Fibroblast of peridontal ligament (primary cell): ENCODE data around the gene DHX16.
A peak's percentile ranks its signal among the peaks of the same experiment; 100 is the strongest.
"Not testable (repeated sequence)": the region's sequence is repeated elsewhere in the genome, so short reads cannot be mapped to it uniquely, and the experiment has no call there.

Experiments used
- DNase-seq: peaks from one replicate; pipeline ENCODE4 v3.0.0-alpha.2; 2010; ENCODE audit errors: extremely low read depth

DHX16 gene

DNA sequence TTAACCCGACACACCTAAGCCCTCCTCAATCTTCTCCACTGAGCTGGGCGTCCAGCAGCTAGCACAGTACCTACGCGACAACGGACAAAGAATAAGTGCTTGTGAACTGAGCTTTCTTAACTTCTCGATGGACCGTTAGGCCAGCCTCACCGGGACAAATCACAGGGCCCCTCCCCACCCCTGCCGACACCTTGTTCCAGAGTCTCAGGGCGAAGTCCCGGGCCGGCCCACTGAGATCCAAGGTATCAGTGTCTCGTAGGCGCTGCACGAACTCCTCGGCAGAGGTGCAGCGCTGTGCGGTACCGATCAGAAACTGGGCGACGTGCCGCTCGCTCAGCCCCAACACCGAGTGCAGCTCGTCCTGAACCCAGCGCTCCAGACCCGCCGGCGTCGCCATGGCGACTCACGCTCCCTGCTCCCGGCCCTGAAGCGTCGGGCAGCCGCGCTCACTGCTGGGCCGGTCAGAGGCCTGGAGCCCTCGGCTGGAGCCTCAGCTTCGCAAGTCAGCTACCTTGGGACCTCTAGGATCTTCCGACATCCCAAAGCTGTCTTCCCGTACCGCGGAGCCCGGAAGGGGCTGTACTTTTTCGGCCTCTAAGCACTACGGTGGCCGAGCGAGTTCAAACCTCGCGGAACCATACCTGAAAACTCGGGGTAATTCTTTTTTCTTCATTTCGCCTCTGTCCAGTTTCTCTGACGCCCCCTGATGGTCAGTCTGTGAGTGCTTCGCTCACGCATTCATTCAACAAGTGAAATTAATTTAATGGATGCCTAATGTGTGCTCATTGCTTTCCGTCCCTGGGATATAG is at the start of gene DHX16:
TSS of gene DHX16 (minus strand) at position 562 of the 809 bp plus-strand sequence. CDS start at position 397, 165 bp downstream.
- peak; percentile 99 for DNase-seq

- peak; percentile 51 for DNase-seq
These were observed 49.1 kb upstream of the DHX16 start for GRCh38 chr6:30722025-30722279.

- DNase-seq = peak; percentile 84
These were observed 48.6 kb upstream of the DHX16 start for GRCh38 chr6:30721198-30722024.

DNA sequence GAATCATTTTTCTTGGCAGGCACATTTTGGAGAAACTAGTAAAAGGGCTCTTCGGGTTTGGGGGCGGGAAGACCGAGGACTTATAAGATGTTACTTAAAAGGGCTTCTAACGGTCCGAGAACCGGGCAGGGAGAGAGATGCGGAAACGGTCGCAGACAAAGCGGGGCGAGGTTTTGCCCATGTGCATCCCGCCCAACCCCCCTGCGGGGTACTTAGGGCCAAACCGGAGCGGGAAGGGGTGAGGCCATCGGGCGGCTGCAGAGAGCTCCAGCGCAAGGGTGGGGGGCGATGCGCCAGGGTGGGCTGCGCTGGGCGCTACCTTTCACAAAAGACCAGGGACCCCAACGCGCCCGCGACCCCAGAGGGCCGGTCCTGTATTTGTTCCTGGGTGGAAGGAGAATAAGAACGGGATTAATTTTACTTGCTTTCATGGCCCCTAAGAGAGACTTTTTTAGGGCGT is 48.0 kb upstream of the DHX16 start:
- DNase-seq = peak; percentile 25

GRCh38 chr6:30719791-30720737 is 47.3 kb upstream of the DHX16 start, which contains the start of gene TUBB:
TSS of gene TUBB (plus strand) at chr6:30720352. CDS start at chr6:30720507, 155 bp downstream.
- DNase-seq = peak; percentile 96

DNA sequence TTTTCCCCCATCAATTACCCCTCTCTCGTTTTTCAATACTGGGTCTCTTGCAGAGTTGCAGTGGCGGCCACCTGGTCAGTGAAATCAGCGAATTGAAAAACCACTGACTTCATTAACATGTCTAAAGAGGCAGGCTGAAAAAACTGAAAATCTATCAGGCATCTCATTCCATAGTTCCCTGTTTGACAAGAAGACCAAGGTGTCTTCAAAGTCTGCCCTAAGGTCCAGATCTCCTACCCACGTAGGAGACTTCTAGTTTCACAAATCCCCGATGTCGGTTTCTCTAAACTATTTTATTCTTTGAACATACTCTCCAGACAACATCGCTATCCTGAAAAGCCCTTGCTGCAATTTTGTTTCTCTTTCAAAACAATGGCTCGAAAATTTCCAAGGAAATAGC is 46.5 kb upstream of the DHX16 start:
- DNase-seq = no peak

- not testable (repeated sequence) for DNase-seq
These were observed 45.3 kb upstream of the DHX16 start for GRCh38 chr6:30717845-30718720.

- DNase-seq = peak; percentile 100
These were observed 44.5 kb upstream of the DHX16 start, which contains the start of gene MDC1 for GRCh38 chr6:30717129-30717844. TSS of gene MDC1 (minus strand) at chr6:30717281. CDS start at chr6:30715175, 2,106 bp downstream.

DNA sequence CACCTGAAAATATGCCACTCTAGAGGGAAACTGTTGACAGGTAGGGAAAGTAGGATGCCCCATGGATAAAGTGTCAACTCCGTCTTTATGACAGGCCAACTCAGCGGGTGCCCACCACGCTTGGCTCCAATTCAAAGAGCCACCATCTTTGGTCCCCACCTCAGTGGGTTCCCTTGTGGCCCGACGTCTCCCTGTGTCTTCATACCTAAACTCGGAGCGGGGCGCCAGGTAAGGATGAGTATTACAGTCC is 44.0 kb upstream of the DHX16 start:
- DNase-seq = no peak

DNA sequence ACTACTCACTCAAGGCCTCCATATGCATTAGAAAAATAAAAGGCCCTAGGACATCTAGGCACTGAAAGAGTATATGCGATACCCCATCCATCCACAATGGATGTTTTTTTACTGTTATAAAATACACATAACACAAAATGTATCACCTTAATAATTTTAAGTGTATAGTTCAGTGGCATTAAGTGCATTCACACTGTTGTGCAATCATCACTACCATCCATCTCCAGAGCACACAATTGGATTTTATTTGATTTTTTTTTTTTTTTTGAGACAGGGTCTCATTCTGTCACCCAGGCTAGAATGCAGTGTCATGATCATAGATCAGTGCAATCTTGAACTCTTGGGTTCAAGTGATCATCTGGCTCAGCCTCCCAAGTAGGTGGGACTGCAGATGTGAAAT is 41.5 kb upstream of the DHX16 start:
- no peak for DNase-seq

DNA sequence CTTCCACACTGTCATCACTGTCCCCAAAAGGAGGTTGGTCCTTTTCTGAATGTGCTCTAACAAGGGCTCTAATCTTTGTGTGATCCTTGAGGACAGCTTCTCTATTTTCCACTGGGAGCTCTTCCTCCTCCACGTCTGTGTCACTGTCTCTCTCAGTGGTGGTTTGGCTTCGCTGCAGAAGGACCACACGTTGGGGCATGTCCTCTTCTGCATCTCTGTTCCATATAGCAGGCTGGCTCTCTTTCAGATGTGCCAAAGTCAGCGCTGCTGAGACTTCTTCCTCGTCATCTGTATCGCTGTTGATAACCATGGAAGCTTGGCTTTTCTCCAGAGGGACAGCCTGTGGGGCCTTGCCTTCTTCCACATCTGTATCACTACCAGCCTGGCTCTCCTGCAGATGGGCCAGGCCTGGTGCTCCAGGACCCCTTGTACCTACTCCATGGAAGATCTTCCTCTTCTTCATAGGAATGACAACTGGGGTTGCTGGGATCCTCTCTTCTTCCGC is 39.7 kb upstream of the DHX16 start:
- DNase-seq = no peak

GRCh38 chr6:30711758-30712380 is 39.1 kb upstream of the DHX16 start:
- DNase-seq = no peak

- no peak for DNase-seq
These were observed 36.5 kb upstream of the DHX16 start for GRCh38 chr6:30709101-30709868.

DNA sequence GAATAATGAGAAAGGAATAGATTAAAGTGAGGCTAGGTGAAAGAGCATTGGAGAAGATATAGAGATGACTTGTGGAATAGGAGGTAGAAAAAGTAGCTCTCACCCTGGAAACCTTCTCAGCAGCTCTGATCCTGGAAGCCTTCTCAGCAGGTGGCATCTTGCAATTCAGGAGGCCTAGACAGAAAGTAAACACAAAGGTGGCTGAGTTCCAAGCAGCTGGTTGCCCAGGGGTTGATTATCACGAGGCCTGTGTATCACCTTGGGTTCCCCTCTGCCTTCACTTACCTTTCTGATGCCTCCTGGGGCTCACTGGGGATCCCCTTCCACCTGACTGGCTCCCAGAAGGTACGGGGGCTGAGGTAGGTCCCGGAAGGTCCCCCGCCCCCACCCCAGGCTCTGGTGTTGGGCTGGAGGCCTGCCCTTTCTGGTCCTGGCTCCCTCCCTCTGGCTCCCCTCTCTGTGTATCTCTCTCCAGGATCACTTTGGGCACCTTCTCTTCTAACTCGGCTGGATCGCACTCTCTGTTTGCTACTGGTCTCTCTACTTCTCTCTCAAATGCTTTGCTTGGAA is 34.6 kb upstream of the DHX16 start:
- no peak for DNase-seq

DNA sequence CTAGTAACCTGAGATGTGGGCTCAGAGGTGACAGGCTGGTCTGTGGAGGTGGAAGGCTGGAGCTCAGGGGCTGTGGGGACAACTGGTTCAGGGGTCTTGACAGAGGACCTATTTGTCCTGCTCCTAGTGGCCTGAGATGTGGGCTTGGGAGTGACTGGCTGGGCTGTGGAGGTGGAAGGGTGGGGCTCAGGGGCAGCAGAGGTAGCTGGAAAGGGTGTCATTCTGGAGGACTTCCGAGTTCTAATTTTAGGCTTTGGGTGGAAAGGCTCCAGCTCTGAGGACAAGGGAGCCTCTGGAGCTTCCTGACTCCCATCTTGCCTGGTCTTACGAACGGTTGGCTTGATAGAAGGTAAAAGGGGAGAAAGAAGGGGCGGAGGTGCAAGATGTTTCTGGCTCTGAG is 32.8 kb upstream of the DHX16 start:
- DNase-seq = no peak

- DNase-seq = no peak
These were observed 31.0 kb upstream of the DHX16 start for GRCh38 chr6:30703821-30704220.

- DNase-seq = no peak
These were observed 30.2 kb upstream of the DHX16 start for GRCh38 chr6:30703011-30703410.

DNA sequence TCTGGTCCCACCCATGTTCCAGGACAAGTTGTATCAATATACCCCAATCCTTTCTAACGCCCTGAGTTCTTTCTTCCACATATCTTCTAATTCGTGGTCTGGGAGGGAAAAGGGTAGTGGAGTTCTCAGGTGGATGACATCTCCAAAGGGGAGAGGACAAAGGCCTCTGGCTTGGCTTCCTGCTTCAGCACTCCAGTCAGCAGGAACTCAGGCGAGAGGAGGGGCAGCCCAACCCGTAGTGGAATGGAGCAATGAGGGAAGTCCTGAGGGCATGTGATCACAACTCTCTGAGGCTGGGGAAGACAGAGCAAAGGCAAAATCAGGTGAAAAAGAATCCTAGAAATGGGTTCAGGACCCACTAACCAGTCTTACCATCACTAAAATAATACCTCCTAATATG is 27.5 kb upstream of the DHX16 start:
- DNase-seq = no peak

DNA sequence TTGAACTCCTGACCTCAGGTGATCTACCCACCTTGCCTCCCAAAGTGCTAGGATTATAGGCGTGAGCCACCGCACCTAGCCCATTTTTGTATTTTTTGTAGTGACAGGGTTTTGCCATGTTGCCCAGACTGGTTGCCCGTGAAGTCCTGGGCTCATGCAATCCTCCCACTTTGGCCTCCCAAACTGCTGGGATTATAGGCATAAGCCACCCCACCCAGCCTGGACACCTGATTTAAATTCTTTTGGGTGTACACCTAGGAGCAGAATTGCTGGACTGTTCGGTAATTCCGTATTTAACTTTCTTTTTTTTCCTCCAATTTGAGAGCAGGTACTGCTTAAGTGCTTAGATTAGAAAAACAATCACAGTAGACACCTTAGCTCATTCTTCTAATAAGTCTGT is 23.6 kb upstream of the DHX16 start:
- DNase-seq = no peak
